ENCODE measurements around the gene CDH24. TPM values are rescaled to one million over a fixed set of nuclear protein-coding genes. Genes with fewer than 3 reads are reported as not detected.
A peak's percentile ranks its signal among the peaks of the same experiment; 100 is the strongest.

Gene CDH24
- total RNA-seq, 1 donor from 2014 or later: 2.4 TPM

DNA sequence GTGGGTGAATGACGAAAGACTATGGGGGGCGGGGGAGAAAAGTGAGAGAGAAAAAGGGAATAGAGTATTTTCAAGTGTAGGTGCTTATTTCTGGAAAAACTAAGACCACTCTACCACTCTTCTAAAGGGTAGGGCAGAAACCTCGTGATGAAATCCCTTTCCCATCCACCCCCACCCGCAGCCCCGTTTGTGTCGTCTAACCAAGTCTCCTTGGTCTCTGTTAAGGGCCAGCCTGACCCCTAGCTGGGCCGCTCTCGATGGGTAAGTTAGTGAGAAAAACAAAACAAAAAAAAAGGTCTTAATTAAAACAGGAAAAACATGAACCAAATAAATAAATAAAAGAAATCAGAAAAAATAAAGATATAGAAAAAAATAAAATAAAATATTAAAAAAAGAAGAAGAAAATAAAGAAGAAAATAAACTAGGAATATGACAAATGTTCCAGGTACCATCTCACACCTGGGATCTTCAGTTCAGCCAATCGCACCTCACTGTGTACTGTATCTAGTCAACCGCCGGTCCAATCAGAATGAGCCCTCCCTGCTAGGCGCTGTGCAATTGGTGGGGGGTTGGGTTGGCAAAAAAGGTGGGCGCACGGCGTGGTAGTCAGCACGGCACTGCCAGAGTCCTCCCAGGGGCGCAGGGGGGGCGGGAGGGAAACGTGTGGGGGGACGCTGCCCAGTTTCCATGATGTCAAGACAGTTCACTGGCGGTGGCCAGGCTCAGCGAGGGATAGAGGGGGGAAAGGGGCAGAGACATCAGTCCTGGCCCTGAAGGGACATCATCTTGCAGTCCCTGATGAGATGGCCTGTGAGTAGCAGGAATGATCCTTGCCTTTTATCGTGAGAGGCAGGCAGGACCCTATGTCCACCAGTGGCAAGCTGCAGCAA, 9.8 kb upstream of the CDH24 start:
- no peak for DNase-seq (ENCODE audit: low spot score)

DNA sequence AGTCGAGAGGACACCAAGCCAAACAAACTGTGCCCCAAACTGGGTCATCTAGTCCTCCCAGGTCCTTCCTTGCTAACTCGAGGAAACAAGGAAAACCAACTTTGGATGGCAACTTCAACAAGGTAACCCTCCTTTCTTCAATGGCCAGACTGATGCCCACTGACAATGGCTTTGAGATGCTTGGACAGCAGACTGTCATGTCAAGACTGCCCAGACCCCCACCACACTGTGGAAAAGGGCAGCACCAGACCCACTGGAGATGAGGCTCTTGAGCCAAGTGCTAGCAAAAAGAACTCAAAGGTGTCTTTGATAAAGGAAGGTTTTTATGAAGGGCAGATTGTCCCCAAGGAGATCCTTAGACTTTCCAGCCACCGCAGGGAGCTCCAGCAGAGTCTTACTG, 9.0 kb upstream of the CDH24 start:
- no peak for DNase-seq (ENCODE audit: low spot score)

DNA sequence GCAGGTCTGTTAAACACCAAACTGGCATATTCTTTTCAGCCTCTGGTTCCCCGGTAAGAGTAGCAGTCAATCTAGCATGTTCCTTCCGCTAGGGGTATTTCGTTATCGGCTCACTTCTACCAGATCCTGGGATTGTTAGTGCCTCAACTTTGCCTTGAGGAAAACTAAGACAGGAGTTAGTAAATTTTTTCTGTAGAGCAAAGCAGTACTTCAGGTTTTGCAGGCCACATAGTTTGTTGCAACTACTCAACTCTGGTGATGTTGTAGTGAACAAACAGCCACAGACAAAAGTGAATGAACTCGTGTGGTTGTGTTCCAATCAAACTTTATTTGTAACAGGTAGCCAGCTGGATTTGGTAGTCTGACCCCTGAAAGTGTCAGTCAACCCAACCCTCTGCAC, 6.3 kb upstream of the CDH24 start:
- no peak for DNase-seq (ENCODE audit: low spot score)

DNA sequence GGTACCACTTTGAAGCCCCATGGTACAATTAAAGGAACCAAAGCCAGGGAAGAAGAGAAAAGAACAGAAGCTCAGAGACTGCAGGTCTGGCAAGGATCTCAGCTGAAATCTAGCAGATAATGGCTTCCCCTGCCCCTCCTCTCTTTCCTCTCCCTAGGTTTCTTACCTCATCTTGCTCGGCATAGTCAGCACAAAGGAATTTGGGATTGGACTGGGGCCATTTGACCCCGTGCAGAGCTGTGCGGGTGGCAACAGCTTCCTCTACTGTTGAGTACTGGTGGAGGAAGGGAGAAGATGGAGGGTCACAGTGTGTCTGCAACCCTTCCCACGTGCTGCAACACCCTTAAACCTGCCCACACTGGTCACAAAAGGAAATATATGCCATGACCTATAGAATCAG, 4.7 kb upstream of the CDH24 start:
- DNase-seq (ENCODE audit: low spot score): peak; percentile 83

DNA sequence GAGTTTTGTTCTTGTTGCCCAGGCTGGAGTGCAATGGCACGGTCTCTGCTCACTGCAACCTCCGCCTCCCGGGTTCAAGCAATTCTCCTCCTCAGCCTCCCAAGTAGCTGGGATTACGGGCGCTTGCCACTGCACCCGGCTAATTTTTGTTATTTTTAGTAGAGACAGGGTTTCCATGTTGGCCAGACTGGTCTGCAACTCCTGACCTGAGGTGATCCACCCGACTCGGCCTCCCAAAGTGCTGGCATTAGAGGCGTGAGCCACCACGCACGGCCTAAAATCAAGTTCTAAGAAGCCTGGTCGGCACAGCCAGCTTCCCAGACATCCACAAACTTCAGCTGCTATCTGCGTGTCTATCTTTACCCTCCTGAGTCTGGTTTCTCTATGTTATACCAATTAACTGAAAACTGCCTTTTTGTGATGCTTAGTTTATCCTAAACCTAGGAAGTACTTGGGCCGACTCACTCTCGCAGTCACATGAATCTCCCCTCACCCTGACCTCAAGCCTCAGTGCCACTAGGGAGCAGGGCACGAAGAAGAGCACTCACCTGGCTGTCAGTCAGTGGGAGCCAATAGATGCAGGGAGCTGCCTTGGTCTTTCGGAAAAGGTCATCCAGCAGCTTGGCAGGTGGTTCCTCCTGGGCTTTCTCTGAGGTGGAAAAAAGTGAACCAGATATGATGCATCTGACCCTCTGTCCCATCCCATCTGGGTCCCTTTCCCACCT, 3.4 kb upstream of the CDH24 start:
- DNase-seq (ENCODE audit: low spot score): peak; percentile 43

DNA sequence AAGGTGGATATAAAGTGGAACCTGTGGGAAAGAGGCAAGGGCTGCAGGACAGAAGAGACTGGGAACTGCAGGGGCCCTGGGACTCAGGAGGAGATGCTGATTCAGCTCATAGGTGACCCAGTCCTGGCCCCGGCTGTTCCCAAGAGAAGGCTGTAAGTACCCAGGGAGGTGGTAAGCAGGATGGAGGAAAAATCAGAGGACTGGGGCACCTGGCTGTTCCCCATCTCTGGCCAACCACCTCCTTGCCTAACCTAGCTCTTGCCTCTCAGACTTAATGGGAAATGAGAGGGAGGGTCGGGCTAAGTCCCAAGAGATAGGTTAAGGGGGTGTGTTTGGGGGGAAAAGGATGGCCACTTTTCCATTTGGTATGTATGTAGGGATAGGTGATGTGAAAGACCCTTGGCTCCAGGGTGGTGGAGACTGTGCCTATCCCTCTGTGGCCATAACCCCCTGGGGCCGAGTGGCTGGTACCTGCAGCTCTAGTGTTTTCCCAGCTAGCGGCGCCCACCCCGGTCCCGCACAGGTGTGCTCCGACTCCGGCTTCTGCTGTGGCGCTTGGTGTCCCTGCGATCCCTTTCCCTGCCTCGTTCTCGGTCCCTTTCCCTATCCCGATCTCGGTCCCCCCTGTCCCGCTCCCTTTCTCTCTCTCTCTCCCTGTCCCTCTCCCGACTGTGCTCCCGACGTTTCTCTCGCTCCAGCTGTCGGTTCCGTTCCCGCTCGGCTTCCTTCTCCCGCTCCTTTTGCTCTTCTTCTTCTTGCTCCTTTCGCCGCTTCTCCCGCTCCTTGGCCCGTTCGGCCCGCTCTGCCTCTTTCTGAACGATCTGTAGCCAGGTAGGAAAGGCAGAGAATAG, 1.6 kb upstream of the CDH24 start:
- peak; percentile 84 for DNase-seq (ENCODE audit: low spot score)

DNA sequence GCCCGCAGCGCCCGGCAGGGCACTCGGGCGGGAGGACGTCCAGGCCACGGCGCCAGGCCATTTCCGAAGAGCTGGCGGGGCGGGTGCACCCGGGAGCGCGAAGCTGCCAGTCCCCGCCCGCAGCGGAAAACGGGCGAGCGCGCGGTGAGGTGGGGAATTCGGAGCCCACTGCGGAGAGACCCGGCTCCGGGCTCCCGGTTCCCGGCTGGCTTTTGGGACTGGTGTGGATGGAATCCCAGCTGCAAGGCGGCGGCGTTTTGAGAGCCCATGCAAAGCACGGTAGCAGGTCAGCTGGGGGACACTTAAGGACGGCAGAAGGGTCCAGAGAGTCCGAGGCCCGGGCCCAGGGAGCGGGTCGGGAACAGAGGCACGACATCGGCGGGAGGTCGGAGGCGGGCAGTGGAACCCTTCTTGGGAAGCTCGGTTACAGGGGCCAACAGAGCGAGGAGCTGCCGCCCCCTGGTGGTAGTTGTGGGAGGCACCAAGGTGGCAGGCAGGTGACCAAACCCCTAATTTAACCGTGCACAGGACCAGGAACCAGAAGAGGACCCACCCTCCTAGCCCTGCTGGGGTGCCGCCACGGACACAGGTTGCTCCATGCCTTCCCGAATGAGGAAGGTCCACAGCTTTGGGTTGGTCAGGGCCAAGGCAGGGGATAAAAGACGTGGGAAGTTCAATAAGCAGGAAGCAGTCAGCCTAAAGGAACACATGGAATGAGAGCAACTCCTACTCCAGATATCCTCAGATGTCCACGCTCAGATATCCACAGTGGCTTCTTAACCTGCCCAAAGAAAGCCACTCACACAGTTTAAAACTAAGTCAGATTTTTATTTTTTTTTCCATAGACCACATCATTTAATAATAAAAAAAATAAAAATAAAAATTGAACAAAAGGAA, 685 bp upstream of the CDH24 start:
- peak; percentile 94 for DNase-seq (ENCODE audit: low spot score)

DNA sequence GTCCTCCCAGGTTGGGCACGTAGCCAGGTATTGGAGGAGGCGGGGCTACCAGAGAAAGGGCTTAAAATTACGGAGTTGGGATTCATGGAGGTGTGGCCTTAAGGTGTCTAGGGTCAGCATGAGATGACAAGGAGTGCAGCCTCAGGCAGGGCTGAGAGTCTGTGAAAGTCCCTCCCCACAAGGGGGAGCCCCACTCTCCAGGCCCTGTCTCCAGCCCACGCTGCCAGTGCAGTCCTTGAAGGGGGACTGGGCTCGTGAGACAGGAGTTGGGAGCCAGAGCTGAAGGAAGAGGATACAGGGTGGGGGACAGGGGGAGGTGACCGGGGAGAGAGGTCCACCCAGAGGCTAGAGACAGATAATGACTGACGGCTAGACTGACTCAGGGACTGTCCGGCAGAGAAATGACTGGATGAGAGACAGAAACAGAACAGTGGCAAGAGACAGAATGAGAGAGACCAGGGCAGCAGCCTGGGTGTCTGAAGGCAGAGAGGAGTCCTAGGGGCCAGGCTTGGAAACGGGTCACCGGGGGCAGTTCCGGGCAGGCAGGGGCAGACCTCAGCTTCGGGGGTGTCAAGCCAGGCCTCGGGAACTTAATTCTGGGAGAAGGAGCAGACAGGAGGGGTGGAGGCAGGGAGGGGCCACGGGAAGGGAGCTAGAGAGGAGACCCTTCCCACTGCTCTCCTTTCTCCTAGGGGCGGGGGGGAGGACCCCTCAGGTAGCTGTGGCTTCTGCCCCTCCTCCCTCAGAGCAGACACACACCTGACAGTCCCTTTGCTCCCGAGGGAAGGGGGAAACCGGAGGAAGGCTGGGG, 970 bp downstream of the CDH24 start:
- peak; percentile 87 for DNase-seq (ENCODE audit: low spot score)

DNA sequence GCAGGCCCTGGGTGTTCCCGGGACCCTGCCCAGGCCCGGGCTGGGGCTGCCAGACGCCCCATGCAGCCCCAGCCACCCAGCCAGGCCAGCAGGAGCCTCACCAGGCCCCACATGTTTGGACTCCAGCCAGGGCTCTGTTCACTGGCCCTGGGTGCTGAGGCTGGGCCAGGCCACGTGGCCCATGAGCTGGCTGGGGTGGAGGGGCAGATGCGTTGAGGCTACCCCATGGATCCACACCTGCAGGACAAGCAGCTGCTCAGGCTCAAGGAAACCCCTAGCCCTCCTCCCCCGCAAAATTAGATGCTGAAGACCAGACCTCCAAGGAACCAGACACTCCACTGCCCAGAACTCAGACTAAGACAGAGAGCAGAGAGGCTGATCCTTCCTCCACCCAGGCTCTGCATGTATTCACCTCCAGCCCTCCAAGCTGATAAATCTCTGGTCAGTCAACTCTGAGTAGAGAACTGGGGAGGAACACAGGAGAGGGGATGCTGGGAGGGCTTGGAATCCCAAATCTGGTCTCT, 1.6 kb downstream of the CDH24 start:
- peak; percentile 64 for DNase-seq (ENCODE audit: low spot score)

DNA sequence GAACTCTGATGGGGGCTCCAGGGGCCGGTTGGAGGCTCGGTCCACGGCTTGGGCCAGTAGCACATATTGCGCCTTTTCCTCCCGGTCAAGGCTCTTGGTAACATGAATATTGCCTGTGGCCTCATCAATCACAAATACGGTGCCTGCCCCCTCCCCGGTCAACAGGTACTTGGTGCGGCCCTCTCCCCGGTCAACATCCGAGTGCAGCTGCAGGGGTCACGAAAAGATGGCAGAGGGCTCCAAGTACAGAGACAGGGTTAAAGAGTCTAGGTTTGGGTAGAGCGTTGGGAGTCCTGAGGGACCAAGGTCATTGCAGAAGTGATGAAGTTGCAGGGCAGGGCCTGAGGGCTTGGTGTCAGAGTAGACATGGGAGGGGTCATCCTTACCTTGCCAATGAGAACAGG, 2.2 kb downstream of the CDH24 start:
- DNase-seq (ENCODE audit: low spot score): no peak

DNA sequence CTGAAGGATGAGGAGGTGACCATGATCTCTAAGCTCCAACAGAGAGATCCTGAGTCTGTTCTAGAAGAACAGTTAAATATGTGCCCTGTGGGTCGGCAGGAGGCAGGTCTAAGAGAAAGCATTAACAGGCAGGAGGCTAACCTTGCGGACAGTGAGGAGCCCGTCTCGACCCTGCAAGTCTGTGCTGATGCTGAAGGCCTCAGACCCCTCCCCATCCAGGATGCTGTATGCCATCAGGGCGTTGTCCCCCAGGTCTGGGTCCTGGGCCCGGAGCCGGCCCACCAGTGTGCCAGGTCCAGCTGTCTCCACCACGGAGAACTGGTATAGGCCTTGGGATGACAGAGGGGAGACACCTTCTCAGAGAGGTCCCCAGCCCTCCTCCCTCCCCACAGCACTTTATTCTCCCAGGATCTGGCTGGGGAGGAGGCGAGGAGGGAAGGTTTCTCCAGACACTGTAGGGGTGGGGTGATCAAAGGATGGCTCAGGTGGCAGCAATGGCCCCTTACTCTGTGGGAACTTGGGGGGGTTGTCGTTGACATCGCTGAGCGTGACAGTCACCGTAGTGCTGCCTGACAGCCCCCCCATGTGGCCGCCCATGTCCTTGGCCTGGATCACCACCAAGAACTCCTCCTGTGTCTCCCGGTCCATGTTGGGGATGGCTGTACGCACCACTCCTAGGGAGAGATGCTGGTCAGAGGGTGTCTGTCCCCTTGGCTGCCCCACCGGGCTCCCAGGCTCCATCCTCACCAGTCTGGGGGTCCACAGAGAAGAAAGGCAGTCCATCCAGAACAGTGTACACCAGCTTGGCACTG, 3.1 kb downstream of the CDH24 start:
- DNase-seq (ENCODE audit: low spot score): peak; percentile 85

DNA sequence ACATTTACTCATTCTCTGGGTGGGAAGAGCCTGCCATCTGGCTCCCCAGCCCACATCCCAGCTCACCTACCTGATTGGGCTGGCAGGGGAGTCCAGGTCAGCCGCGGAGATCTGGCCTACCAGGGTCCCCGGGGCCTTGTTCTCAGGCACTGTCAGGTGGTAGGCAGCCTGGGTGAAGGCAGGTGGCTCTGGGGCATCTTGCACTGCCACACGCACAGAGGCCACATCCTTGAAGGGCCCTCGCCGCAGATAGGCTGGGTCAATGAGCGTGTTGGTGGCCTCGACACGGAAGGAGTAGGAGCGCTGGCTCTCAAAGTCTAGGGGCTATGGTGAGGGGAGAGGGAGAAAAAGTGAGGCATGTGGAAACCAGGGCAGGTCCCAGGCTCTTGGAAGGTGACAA, 3.9 kb downstream of the CDH24 start:
- DNase-seq (ENCODE audit: low spot score): peak; percentile 83

DNA sequence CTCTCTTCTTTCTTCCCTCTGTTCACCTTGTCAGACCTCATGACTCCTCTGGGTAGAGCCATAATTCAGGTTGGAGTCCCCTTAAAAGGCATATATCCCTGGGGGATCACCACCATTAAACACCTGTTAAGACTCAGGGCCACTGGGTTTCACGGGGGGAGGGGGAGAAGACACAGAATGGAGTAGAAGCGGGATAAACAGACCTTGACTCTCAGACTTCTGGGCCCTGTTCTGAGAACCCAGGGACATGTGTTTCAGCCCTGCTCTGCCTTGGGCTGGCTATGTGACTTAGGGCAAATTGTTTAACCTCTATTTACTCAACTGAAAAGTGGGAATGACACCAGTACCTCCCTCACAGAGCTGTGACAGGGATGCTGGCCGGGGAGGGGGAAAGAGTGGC, 4.6 kb downstream of the CDH24 start:
- DNase-seq (ENCODE audit: low spot score): peak; percentile 26

DNA sequence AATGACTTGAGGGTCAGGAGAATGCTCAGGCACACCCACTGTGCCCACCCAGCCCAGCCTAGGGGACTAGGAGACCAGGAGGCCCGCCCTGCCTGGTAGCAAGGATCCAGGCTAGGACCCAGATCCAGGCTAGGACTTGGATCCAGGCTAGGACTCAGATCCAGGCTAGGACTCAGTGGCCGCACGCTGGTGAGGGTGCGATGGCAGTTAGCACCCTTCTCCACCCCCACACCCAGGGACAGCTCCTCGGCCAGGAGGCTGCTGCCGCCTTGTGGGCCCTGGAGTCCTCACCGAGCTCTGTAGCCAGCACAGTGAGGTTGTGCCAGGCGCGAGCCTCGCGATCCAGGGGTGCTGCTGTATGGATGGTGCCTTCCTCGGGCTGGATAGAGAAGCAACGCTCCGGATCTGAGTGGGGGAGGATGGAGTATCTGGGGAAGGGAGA, 5.1 kb downstream of the CDH24 start:
- DNase-seq (ENCODE audit: low spot score): peak; percentile 86

DNA sequence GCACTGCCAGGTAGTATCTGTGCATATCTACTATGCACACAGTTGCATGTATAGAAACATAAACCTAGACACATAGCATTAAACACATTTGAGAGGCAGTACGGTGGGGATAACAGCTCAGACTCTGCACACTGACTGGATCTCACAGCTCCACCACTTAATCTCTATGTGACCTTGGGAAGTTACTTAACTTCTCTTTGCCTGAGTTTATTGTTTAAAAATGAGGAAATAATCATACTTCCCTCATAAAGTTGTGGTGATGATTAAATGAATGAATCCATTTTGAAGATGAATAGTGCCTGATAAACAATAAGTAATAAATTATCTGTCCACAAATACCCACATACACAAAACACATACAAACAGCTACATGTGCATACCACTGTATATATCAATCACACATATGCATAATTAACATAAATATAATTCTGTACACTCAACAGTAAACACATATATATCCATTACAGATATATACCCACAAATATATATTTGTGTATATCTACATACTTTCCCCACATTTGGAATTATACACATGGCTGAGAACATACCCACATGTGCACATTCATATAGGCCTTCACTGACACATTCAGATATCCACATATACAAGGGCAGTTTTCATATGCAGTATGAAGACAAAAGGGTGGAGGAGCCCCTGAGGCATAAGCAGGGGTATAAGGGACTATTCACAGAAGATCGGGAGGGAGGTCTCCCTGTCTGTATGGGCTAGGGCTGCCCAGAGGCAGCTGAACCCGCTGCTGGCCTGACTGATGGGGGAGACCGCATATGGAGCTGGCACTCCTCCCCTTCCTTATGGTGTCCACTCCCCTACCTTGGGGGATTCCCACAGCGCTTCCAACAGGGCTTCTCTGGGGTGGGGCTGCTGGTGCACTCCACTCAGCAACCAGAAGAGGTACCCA, 5.9 kb downstream of the CDH24 start:
- no peak for DNase-seq (ENCODE audit: low spot score)

DNA sequence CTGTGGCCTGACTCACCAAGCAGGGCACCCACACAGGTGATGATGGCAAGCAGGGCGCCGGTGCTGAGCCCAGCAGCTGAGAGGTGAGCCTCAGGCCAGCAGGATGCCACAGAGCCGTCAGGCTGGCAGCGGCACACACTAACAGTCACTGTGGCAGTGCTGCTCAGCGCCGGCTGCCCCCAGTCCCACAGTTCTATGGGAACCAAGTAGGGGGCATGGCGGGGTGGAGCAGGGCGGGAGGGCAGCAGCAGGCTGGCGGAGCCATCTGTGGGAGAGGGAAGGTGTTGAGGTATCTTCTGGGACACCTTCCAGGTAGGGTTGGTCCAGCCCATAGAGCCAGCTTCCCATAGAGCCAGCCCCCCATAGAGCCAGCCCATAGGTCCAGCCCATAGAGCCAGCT, 8.3 kb downstream of the CDH24 start:
- DNase-seq (ENCODE audit: low spot score): no peak

Data from mesenteric fat pad (tissue), 1 donor.